ENCODE results near the gene PDPK1.

DNA sequence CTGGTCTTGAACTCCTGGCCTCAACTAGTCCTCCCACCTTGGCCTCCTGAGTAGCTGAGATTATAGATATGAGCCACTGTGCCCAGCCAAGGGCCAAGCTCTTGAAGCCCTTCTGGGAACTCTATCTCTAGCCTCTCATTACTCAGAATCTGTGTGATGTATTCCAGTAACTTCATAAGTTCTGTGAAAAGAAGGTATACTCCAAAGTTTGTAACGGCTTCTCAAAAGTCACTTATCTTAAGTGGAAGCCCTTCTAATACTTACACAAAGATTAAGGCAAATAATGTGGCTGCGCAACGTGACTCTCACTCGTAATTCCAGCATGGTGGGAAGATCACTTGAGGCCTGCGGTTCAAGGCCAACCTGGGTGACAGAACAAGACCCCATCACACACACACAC is 43.2 kb upstream of the PDPK1 start:
- TF ChIP-seq, protein P1, sequence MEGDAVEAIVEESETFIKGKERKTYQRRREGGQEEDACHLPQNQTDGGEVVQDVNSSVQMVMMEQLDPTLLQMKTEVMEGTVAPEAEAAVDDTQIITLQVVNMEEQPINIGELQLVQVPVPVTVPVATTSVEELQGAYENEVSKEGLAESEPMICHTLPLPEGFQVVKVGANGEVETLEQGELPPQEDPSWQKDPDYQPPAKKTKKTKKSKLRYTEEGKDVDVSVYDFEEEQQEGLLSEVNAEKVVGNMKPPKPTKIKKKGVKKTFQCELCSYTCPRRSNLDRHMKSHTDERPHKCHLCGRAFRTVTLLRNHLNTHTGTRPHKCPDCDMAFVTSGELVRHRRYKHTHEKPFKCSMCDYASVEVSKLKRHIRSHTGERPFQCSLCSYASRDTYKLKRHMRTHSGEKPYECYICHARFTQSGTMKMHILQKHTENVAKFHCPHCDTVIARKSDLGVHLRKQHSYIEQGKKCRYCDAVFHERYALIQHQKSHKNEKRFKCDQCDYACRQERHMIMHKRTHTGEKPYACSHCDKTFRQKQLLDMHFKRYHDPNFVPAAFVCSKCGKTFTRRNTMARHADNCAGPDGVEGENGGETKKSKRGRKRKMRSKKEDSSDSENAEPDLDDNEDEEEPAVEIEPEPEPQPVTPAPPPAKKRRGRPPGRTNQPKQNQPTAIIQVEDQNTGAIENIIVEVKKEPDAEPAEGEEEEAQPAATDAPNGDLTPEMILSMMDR (conservative IDR thresholded peaks at IDR 0.05 in 1 of 2, IDR thresholded peaks at IDR 0.05 in 1 of 2; ENCODE audit: low read depth in 1 of 2, low read length in 2 of 2): no peak
- no peak for TF ChIP-seq EZH2 (IDR thresholded peaks at IDR 0.05; ENCODE audit: low read length, missing control alignments)
